ENCODE results near the gene ZNF324B. TPM values are rescaled to one million over a fixed set of nuclear protein-coding genes. Genes with fewer than 3 reads are reported as not detected.
"Not testable (repeated sequence)": the region's sequence is repeated elsewhere in the genome, so short reads cannot be mapped to it uniquely, and the experiment has no call there.

ZNF324B gene
- total RNA-seq: 10.0 and 11.4 TPM in 2 replicates

GRCh38 chr19:58451358-58452101 is at the start of gene ZNF324B:
ZNF324B (plus strand) TSS chr19:58451622; CDS start chr19:58453702, 2,080 bp downstream.
- peak; percentile 80 for DNase-seq (ENCODE audit: low read depth, low spot score)

- no peak for DNase-seq (ENCODE audit: low read depth, low spot score)
Measured at GRCh38 chr19:58401840-58402421, 49.5 kb upstream of the ZNF324B start.

- DNase-seq (ENCODE audit: low read depth, low spot score): not testable (repeated sequence)
Measured at GRCh38 chr19:58403920-58404478, 47.4 kb upstream of the ZNF324B start.

GRCh38 chr19:58406818-58407657 is 44.4 kb upstream of the ZNF324B start:
- DNase-seq (ENCODE audit: low read depth, low spot score): no peak

GRCh38 chr19:58407658-58408151 is 43.7 kb upstream of the ZNF324B start:
- no peak for DNase-seq (ENCODE audit: low read depth, low spot score)

GRCh38 chr19:58408152-58409009 is 43.0 kb upstream of the ZNF324B start, which contains the start of gene ZNF584:
ZNF584 (plus strand) TSS chr19:58408649; CDS start chr19:58409148, 499 bp downstream.
- peak; percentile 79 for DNase-seq (ENCODE audit: low read depth, low spot score)

GRCh38 chr19:58409010-58409790 is 42.2 kb upstream of the ZNF324B start:
- DNase-seq (ENCODE audit: low read depth, low spot score): no peak

- no peak for DNase-seq (ENCODE audit: low read depth, low spot score)
Measured at GRCh38 chr19:58416604-58417003, 34.8 kb upstream of the ZNF324B start.

- DNase-seq (ENCODE audit: low read depth, low spot score): no peak
Measured at GRCh38 chr19:58417071-58417470, 34.4 kb upstream of the ZNF324B start.

- DNase-seq (ENCODE audit: low read depth, low spot score): no peak
Measured at GRCh38 chr19:58428617-58429016, 22.8 kb upstream of the ZNF324B start.

- DNase-seq (ENCODE audit: low read depth, low spot score): no peak
Measured at GRCh38 chr19:58429745-58430144, 21.7 kb upstream of the ZNF324B start.

GRCh38 chr19:58434217-58434616 is 17.2 kb upstream of the ZNF324B start:
- no peak for DNase-seq (ENCODE audit: low read depth, low spot score)

GRCh38 chr19:58439576-58440554 is 11.6 kb upstream of the ZNF324B start, which contains the start of gene ZNF132:
ZNF132 (minus strand) TSS chr19:58440153; CDS start chr19:58439821, 332 bp downstream.
- DNase-seq (ENCODE audit: low read depth, low spot score): peak; percentile 100

GRCh38 chr19:58440556-58440955 is 10.9 kb upstream of the ZNF324B start:
- no peak for DNase-seq (ENCODE audit: low read depth, low spot score)

GRCh38 chr19:58442986-58443385 is 8.4 kb upstream of the ZNF324B start:
- not testable (repeated sequence) for DNase-seq (ENCODE audit: low read depth, low spot score)

- not testable (repeated sequence) for DNase-seq (ENCODE audit: low read depth, low spot score)
Measured at GRCh38 chr19:58448860-58449259, 2.6 kb upstream of the ZNF324B start.

- DNase-seq (ENCODE audit: low read depth, low spot score): not testable (repeated sequence)
Measured at GRCh38 chr19:58449980-58450379, 1.4 kb upstream of the ZNF324B start.

- no peak for DNase-seq (ENCODE audit: low read depth, low spot score)
Measured at GRCh38 chr19:58450856-58451357, 515 bp upstream of the ZNF324B start.

Data from pulmonary artery endothelial cell (primary cell).